Epithelial cell of proximal tubule (primary cell): ENCODE results near the gene ULBP1. TPM values are rescaled to one million over a fixed set of nuclear protein-coding genes. Genes with fewer than 3 reads are reported as not detected.
"Not testable (repeated sequence)": the region's sequence is repeated elsewhere in the genome, so short reads cannot be mapped to it uniquely, and the experiment has no call there.

Experiments used
- DNase-seq: peaks from one replicate; pipeline ENCODE4 v3.0.0-alpha.2; 2011; ENCODE audit warnings: low read depth
- H3K4me3 ChIP-seq: 2 replicates; pipeline ENCODE4 v1.5.1; 2011; ENCODE audit warnings: low read depth, mild to moderate bottlenecking, low read length
- total RNA-seq: library from RNA; depleted of rRNA; stranded (reverse); fragments of >200 nt; gene quantifications from 2 replicates; pipeline ENCODE4 v1.2.3, GENCODE V29; 2015
- TF ChIP-seq, protein P1 (sequence below): conservative IDR thresholded peaks from 2 replicates; pipeline ENCODE4 v1.5.1; 2012; ENCODE audit warnings: low read depth, mild to moderate bottlenecking, low read length

ULBP1 gene
- total RNA-seq, 1 donor from 2014 or later: 0.23 TPM

DNA sequence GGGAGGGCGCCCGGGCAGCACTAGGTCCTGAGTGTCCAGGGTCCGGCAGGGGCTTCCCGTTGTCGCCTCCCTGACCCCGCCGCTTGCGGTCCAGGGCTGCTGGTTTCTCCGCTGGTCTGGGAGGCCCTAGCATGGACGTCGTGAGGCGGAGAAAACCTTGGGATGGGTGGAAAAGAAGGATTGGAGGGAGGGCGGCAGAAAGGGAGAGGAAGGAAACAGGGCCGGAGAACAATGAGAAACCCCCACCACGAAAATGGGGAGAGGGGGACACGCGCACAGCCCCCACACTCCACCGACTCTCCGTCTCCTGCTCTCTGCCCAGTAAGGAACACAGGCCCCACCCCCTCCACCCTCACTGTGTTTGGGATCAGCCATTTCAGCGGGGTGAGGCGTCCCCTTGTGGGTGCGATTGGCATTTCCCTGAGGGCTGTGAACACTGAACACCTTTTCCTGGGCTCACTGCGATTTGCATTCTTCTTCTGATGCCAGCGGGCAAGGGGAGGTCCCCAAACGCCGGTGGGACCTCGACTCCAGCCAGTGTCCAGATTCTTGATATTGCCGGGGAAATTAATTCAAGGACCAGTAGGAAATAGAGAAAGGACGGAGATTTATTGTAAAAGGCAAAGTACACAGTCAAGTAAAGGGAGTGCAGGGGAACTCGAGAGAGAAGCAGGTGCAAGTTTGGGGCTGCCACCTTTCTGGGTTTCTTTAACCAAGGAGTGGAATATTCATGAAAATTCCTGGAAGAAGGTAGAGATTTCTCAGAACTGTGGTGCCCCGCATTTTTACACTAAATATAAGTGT is 37.6 kb upstream of the ULBP1 start:
- DNase-seq: no peak
- TF ChIP-seq, protein P1, sequence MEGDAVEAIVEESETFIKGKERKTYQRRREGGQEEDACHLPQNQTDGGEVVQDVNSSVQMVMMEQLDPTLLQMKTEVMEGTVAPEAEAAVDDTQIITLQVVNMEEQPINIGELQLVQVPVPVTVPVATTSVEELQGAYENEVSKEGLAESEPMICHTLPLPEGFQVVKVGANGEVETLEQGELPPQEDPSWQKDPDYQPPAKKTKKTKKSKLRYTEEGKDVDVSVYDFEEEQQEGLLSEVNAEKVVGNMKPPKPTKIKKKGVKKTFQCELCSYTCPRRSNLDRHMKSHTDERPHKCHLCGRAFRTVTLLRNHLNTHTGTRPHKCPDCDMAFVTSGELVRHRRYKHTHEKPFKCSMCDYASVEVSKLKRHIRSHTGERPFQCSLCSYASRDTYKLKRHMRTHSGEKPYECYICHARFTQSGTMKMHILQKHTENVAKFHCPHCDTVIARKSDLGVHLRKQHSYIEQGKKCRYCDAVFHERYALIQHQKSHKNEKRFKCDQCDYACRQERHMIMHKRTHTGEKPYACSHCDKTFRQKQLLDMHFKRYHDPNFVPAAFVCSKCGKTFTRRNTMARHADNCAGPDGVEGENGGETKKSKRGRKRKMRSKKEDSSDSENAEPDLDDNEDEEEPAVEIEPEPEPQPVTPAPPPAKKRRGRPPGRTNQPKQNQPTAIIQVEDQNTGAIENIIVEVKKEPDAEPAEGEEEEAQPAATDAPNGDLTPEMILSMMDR: peak; percentile 88
- peak overlapping the region; percentile 65 for H3K4me3 ChIP-seq

DNA sequence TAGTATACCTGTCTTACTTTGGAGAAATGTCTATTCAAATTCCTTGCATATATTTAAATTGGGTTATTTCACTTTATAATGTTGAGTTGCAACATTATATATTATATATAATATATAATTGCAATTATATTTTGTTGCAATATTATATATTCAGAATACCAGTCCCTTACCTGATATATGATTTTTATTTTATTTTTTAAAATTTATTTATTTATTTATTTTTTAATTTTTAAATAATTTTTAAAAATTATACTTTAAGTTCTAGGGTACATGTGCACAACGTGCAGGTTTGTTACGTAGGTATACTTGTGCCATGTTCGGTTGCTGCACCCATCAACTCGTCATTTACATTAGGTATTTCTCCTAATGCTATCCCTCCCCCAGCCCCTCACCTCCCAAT is 36.7 kb upstream of the ULBP1 start:
- not testable (repeated sequence) for DNase-seq, H3K4me3 ChIP-seq

DNA sequence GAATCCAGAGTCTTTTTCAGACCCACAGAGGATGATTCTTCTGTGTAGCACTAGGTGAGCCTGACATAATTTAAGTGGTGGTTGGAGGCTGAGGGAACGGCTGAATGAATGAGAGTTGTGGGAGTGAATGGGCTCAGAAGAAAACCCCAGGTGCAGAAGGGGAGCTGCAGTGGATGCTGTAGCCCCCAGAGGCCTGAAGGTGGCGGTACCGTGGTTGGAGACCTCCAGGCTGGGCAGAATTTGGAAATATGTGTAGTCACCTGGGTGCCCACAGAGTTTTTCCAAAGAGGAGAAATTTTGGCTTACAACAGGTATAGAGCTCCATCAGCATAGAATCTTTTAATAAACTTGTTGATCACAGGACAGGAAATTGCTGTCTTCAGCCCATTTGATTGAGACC is 34.3 kb upstream of the ULBP1 start:
- DNase-seq: no peak
- H3K4me3 ChIP-seq: no peak overlapping the region
- TF ChIP-seq, protein P1: peak; percentile 58

DNA sequence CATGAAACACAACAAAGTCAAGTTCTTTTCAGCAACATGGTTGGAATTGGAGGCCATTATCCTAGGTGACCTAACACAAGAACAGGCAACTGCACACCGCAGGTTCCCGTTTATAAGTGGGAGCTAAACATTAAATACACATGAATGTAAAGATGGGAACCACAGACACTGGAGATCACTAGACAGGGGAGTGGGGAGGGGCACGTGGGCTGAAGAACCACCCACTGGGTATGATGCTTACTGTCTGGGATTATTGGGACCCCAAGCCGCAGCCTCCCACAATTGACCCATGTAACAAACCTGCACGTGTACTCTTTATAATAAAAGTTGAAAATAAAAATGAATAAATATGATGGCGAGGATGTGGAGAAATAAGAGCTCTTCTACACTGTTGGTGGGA is 32.2 kb upstream of the ULBP1 start:
- TF ChIP-seq, protein P1: no peak
- DNase-seq: no peak
- H3K4me3 ChIP-seq: no peak overlapping the region

DNA sequence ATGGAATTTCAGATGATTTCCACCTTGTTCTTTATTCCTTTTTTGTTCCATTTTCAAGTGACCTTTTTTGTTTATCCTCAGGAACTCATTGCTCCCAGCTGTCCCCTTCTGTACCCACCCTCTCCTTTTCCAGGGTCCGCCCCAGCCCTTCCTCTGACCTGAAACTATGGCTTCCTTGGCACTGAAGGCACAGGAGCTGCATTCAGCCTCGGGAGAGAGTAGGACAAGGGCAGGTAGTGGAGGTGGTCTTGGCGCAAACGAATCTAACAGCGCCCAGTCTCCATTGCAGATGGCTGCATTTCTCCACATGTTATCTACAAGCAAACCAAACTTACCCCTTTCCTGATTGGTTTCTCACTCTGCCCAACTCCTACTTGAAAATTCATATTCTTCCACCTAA is 30.7 kb upstream of the ULBP1 start:
- TF ChIP-seq, protein P1: no peak
- no peak overlapping the region for H3K4me3 ChIP-seq
- DNase-seq: no peak

DNA sequence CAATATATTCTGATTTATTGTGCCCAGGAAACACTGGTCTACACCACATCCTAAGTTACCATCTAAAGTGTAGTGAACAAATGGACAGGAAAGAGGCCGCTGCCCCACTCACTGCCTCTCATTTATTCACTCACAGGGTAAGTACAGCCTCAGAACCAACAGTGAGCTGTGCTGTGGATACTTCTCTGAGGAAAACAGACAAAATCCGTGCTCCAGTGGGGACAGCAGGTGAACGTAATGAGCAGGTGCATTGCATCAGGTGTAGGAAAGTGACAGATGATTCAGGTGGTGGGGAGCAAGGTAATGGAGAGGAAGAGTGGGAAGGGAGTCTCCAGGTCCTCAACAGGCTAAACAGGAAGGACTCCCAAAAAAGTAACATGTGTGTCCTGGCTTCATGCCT is 30.3 kb upstream of the ULBP1 start:
- no peak overlapping the region for H3K4me3 ChIP-seq
- TF ChIP-seq, protein P1: no peak
- no peak for DNase-seq

DNA sequence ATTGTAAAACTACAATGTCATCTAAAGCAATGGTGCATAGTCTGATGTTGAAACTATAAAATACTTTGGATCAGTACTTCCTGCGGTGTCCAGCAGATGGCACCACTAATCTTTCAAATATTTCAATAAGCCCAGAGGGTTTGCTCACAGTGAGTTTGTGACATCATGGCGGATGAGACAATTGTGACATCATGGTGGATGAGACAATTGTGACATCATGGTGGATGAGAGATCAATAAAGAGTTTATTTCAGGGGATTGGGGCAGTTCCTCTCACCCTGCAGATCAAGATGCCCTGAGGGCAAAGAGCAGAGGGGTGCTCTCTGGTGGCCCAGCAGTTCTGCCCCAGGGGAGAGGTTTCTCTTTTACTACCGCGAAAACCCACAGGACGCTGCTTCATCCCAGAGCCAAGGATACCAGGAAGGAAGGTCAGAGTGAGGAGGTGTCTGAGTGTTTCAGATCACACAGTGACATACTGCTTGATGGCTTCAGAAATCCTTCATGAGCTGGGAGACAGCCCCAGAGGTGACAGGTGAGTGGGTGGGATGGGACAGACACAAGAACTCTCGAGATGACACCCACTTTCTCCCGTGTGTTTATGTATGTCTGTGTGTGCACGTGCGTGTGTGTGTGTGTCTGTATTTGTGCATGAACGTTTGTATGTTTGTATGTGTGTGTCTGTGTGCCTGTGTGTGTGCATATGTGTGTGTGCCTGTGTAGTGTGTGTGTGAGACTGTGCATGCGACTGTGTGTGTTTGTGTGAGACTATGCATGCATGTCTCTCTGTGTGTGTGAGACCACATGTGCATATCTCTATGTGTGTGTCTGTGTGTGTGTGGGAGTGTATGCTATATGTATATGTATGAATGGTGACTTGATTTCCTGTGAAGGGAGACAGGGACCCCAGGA is 29.2 kb upstream of the ULBP1 start:
- DNase-seq: peak; percentile 39
- no peak overlapping the region for H3K4me3 ChIP-seq
- TF ChIP-seq, protein P1: peak; percentile 73
